HEK293 (cell line): ENCODE data around the gene NPC2.

Experiments
- CTCF ChIA-PET: fragments of 350-600 bp; formaldehyde crosslinking; extraction: SDS; loops from one replicate; lab custom pipeline; 2021; ENCODE audit warnings: antibody characterized with exemption; lab: Yijun Ruan, JAX
- POLR2A ChIA-PET: fragments of 300-600 bp; formaldehyde crosslinking; extraction: SDS; loops from one replicate; lab custom pipeline; 2020; ENCODE audit warnings: antibody characterized with exemption, inconsistent platforms; lab: Yijun Ruan, JAX
- H3K27ac ChIP-seq: fragments of 200-500 bp; sonication (Bioruptor generic); 2 replicates; pipeline ENCODE4 v1.5.1; 2014; ENCODE audit warnings: low read depth, low read length, control low read depth, inconsistent platforms; ENCODE audit errors: extremely low read depth
- H3K36me3 ChIP-seq, 2 experiments: fragments of 200-500 bp in 1 of 2; sonication (Bioruptor generic) in 1 of 2; 1 replicate in 1 of 2; 2 replicates in 1 of 2; pipeline ENCODE4 v1.5.1; 2014 to 2017; ENCODE audit warnings: inconsistent platforms in 2 of 2, low read length in 2 of 2; ENCODE audit not compliant: control insufficient read depth in 2 of 2, insufficient read depth in 1 of 2
- H3K4me1 ChIP-seq: fragments of 200-500 bp; sonication (Bioruptor generic); 2 replicates; pipeline ENCODE4 v1.5.1; 2014; ENCODE audit warnings: mild to moderate bottlenecking, low read length, inconsistent platforms; ENCODE audit not compliant: control insufficient read depth, insufficient read depth
- H3K4me3 ChIP-seq: 2 replicates; pipeline ENCODE4 v1.5.1; 2011; ENCODE audit warnings: low read depth, mild to moderate bottlenecking, control low read depth, low read length, moderate library complexity
- H3K9me3 ChIP-seq: fragments of 200-500 bp; sonication (Bioruptor generic); 2 replicates; pipeline ENCODE4 v1.5.1; 2014; ENCODE audit warnings: low read depth, low read length, inconsistent platforms; ENCODE audit not compliant: control insufficient read depth, insufficient read depth
- INSM2 ChIP-seq: fragments of 450-650 bp; formaldehyde crosslinking; IDR thresholded peaks from 2 replicates; pipeline ENCODE4 v1.5.1; 2016; ENCODE audit warnings: missing biosample characterization, missing genetic modification characterization
- KLF8 ChIP-seq: fragments of 450-650 bp; formaldehyde crosslinking; IDR thresholded peaks from 2 replicates; pipeline ENCODE4 v1.5.1; 2016; ENCODE audit warnings: missing biosample characterization, missing genetic modification characterization
- REPIN1 ChIP-seq: fragments of 450-650 bp; formaldehyde crosslinking; IDR thresholded peaks from 2 replicates; pipeline ENCODE4 v1.5.1; 2017; ENCODE audit warnings: missing biosample characterization, missing genetic modification characterization, low read depth
- WT1 ChIP-seq: fragments of 450-650 bp; formaldehyde crosslinking; IDR thresholded peaks from 2 replicates; pipeline ENCODE4 v1.5.1; 2016; ENCODE audit warnings: missing biosample characterization, missing genetic modification characterization
- ZBTB17 ChIP-seq: fragments of 450-650 bp; formaldehyde crosslinking; IDR thresholded peaks from 2 replicates; pipeline ENCODE4 v1.5.1; 2016; ENCODE audit warnings: missing biosample characterization, missing genetic modification characterization
- ZBTB7A ChIP-seq: fragments of 450-650 bp; formaldehyde crosslinking; IDR thresholded peaks from 2 replicates; pipeline ENCODE4 v1.5.1; 2016; ENCODE audit warnings: low read depth, missing biosample characterization, missing genetic modification characterization
- ZNF121 ChIP-seq: fragments of 450-650 bp; formaldehyde crosslinking; IDR thresholded peaks from 2 replicates; pipeline ENCODE4 v1.5.1; 2016; ENCODE audit warnings: missing biosample characterization, missing genetic modification characterization
- ZNF138 ChIP-seq: fragments of 450-650 bp; formaldehyde crosslinking; IDR thresholded peaks from 2 replicates; pipeline ENCODE4 v1.5.1; 2016; ENCODE audit warnings: missing biosample characterization, missing genetic modification characterization, borderline replicate concordance
- ZNF24 ChIP-seq: fragments of 450-650 bp; formaldehyde crosslinking; IDR thresholded peaks from 2 replicates; pipeline ENCODE4 v1.5.1; 2016; ENCODE audit warnings: missing biosample characterization, missing genetic modification characterization
- ZNF26 ChIP-seq: fragments of 450-650 bp; formaldehyde crosslinking; IDR thresholded peaks from 2 replicates; pipeline ENCODE4 v1.5.1; 2016; ENCODE audit warnings: missing biosample characterization, missing genetic modification characterization
- ZNF302 ChIP-seq: fragments of 450-650 bp; formaldehyde crosslinking; IDR thresholded peaks from 2 replicates; pipeline ENCODE4 v1.5.1; 2016; ENCODE audit warnings: missing biosample characterization, missing genetic modification characterization, low read depth
- ZNF311 ChIP-seq: fragments of 450-650 bp; formaldehyde crosslinking; IDR thresholded peaks from 2 replicates; pipeline ENCODE4 v1.5.1; 2017; ENCODE audit warnings: missing biosample characterization, missing genetic modification characterization, borderline replicate concordance
- ZNF362 ChIP-seq: fragments of 450-650 bp; formaldehyde crosslinking; IDR thresholded peaks from 2 replicates; pipeline ENCODE4 v1.5.1; 2016; ENCODE audit warnings: missing biosample characterization, missing genetic modification characterization
- ZNF423 ChIP-seq: fragments of 450-650 bp; formaldehyde crosslinking; IDR thresholded peaks from 2 replicates; pipeline ENCODE4 v1.5.1; 2016; ENCODE audit warnings: missing biosample characterization, missing genetic modification characterization
- ZNF626 ChIP-seq: fragments of 450-650 bp; sonication (Bioruptor Pico); formaldehyde crosslinking; IDR thresholded peaks from 2 replicates; pipeline ENCODE4 v1.5.1; 2018; ENCODE audit warnings: missing biosample characterization, missing genetic modification characterization, inconsistent platforms
- ZNF76 ChIP-seq: fragments of 450-650 bp; formaldehyde crosslinking; IDR thresholded peaks from 2 replicates; pipeline ENCODE4; 2016; ENCODE audit warnings: low read depth, missing biosample characterization, missing genetic modification characterization, borderline replicate concordance
- ZNF830 ChIP-seq: fragments of 450-650 bp; IDR thresholded peaks from 2 replicates; pipeline ENCODE4 v1.5.0; 2018; ENCODE audit warnings: missing biosample characterization, missing genetic modification characterization, low read depth, mild to moderate bottlenecking, moderate library complexity
- ZSCAN5A ChIP-seq: fragments of 450-650 bp; formaldehyde crosslinking; IDR thresholded peaks from 2 replicates; pipeline ENCODE4 v1.5.1; 2016; ENCODE audit warnings: missing biosample characterization, missing genetic modification characterization
- TF ChIP-seq, protein P1 (sequence below): fragments of 450-650 bp; formaldehyde crosslinking; IDR thresholded peaks from 2 replicates; pipeline ENCODE4 v1.5.1; 2016; ENCODE audit warnings: missing biosample characterization, missing genetic modification characterization
- TF ChIP-seq, protein P2 (sequence below): IDR thresholded peaks from 2 replicates; pipeline ENCODE4 v1.6.1; 2011; ENCODE audit warnings: mild to moderate bottlenecking, low read depth, low read length, borderline replicate concordance

The NPC2 gene

GRCh38 chr14:74524076-74524811 is 31.1 kb upstream of the NPC2 start:
- no peak overlapping the region for H3K4me3 ChIP-seq
- ChIA-PET CTCF (interaction anchor here (1.2 kb wide), 1 partner anchor 11 kb away, joined by 3 read pairs; no protein-coding TSS in a partner anchor), POLR2A (no interaction called here)
- no peaks in the 10 kb centered on the region for H3K4me1 ChIP-seq
- H3K27ac ChIP-seq: no peak overlapping the region
- TF ChIP-seq ZNF138 (no peak), ZNF311 (tag by site-specific recombination) (no peak), REPIN1 (tag by site-specific recombination) (no peak), KLF8 (tag by site-specific recombination) (no peak), INSM2 (tag by site-specific recombination) (no peak), ZNF26 (tag by site-specific recombination) (no peak), WT1 (tag by site-specific recombination) (no peak)
- H3K36me3 ChIP-seq: no peaks in the 10 kb centered on the region
- H3K9me3 ChIP-seq: no peaks in the 10 kb centered on the region

GRCh38 chr14:74522740-74523139 is 29.6 kb upstream of the NPC2 start:
- TF ChIP-seq ZNF626 (tag by site-specific recombination) (no peak), KLF8 (tag by site-specific recombination) (no peak), ZNF24 (tag by site-specific recombination) (no peak), ZNF302 (no peak)
- TF ChIP-seq, protein P1, sequence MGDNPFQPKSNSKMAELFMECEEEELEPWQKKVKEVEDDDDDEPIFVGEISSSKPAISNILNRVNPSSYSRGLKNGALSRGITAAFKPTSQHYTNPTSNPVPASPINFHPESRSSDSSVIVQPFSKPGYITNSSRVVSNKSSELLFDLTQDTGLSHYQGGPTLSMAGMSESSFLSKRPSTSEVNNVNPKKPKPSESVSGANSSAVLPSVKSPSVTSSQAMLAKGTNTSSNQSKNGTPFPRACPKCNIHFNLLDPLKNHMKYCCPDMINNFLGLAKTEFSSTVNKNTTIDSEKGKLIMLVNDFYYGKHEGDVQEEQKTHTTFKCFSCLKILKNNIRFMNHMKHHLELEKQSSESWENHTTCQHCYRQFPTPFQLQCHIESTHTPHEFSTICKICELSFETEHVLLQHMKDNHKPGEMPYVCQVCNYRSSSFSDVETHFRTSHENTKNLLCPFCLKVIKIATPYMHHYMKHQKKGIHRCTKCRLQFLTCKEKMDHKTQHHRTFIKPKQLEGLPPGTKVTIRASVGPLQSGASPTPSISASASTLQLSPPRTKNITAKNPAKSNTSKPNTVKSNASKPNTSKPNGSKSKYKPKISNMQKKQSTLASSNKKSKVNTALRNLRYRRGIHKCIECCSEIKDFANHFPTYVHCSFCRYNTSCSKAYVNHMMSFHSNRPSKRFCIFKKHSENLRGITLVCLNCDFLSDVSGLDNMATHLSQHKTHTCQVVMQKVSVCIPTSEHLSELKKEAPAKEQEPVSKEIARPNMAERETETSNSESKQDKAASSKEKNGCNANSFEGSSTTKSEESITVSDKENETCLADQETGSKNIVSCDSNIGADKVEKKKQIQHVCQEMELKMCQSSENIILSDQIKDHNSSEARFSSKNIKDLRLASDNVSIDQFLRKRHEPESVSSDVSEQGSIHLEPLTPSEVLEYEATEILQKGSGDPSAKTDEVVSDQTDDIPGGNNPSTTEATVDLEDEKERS (tag by site-specific recombination): no peak
- POLR2A ChIA-PET: no interaction called here
- no peaks in the 10 kb centered on the region for H3K9me3 ChIP-seq
- H3K4me3 ChIP-seq: no peak overlapping the region
- H3K27ac ChIP-seq: no peak overlapping the region
- no peaks in the 10 kb centered on the region for H3K4me1 ChIP-seq
- no peaks in the 10 kb centered on the region for H3K36me3 ChIP-seq
- CTCF ChIA-PET: interaction anchor here (0.7 kb wide), 1 partner anchor 276 kb away, joined by 3 read pairs; no protein-coding TSS in a partner anchor

DNA sequence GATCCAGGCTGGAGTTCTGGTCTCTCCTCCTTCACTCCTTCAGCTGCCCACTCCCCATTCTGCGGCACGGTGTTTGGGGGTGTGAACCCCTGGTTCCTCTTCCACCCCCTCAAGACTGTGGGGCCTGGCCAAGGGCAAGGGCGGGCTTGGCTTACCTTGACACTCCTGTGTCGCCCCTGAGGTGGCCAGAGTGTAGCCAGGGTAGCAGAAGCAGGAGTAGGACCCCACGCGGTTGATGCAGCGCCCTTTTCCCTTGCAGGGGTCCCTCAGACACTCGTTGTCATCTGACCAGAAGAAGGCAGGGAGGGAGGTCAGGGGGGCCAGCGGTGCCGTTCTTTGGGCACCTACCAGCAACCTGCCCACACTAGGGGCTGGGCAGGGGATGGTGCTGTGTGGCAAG is 28.7 kb upstream of the NPC2 start:
- no peak overlapping the region for H3K27ac ChIP-seq
- H3K9me3 ChIP-seq: no peaks in the 10 kb centered on the region
- H3K36me3 ChIP-seq: no peaks in the 10 kb centered on the region
- ChIA-PET CTCF (no interaction called here), POLR2A (no interaction called here)
- no peaks in the 10 kb centered on the region for H3K4me1 ChIP-seq
- no peak overlapping the region for H3K4me3 ChIP-seq
- TF ChIP-seq ZNF830 (no peak), ZNF121 (tag by site-specific recombination) (no peak), ZNF76 (tag by site-specific recombination) (no peak), ZNF362 (tag by site-specific recombination) (no peak), ZNF423 (tag by site-specific recombination) (no peak), ZBTB17 (tag by site-specific recombination) (no peak), ZBTB7A (no peak), ZSCAN5A (tag by site-specific recombination) (no peak)
- TF ChIP-seq, protein P2, sequence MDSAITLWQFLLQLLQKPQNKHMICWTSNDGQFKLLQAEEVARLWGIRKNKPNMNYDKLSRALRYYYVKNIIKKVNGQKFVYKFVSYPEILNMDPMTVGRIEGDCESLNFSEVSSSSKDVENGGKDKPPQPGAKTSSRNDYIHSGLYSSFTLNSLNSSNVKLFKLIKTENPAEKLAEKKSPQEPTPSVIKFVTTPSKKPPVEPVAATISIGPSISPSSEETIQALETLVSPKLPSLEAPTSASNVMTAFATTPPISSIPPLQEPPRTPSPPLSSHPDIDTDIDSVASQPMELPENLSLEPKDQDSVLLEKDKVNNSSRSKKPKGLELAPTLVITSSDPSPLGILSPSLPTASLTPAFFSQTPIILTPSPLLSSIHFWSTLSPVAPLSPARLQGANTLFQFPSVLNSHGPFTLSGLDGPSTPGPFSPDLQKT: no peak
